Loucy (cell line): ENCODE results near the gene VASN.
"Not testable (repeated sequence)": the region's sequence is repeated elsewhere in the genome, so short reads cannot be mapped to it uniquely, and the experiment has no call there.

Source experiments
- H2AFZ ChIP-seq: fragments of 200-600 bp; sonication (generic); 2 replicates; pipeline ENCODE4 v1.6.0; 2016; ENCODE audit warnings: antibody characterized with exemption, mild to moderate bottlenecking, low read length, moderate library complexity
- H3F3A ChIP-seq: fragments of 200-600 bp; 2 replicates; pipeline ENCODE4 v1.6.0; 2016; ENCODE audit warnings: antibody characterized with exemption, low read depth, mild to moderate bottlenecking
- H3K27me3 ChIP-seq: fragments of 200-600 bp; sonication (generic); 2 replicates; pipeline ENCODE4 v1.6.1; 2014; ENCODE audit warnings: low read length, mild to moderate bottlenecking; ENCODE audit not compliant: insufficient read depth, poor library complexity, severe bottlenecking
- H3K36me3 ChIP-seq: fragments of 200-600 bp; sonication (generic); 2 replicates; pipeline ENCODE4 v1.6.1; 2016; ENCODE audit warnings: low read length; ENCODE audit not compliant: insufficient read depth
- H3K4me1 ChIP-seq: fragments of 200-600 bp; sonication (generic); 2 replicates; pipeline ENCODE4 v1.5.1; 2014; ENCODE audit warnings: low read length, mild to moderate bottlenecking; ENCODE audit not compliant: insufficient read depth, poor library complexity, severe bottlenecking
- H3K4me2 ChIP-seq: fragments of 200-600 bp; sonication (generic); 2 replicates; pipeline ENCODE4 v1.6.0; 2014; ENCODE audit warnings: antibody characterized with exemption, low read length, low read depth, mild to moderate bottlenecking; ENCODE audit not compliant: poor library complexity, severe bottlenecking
- H3K4me3 ChIP-seq: fragments of 200-600 bp; sonication (generic); 2 replicates; pipeline ENCODE4 v1.5.1; 2014; ENCODE audit warnings: low read length, mild to moderate bottlenecking, mixed read lengths; ENCODE audit not compliant: poor library complexity, severe bottlenecking
- H3K79me2 ChIP-seq: fragments of 200-600 bp; sonication (generic); 2 replicates; pipeline ENCODE4 v1.6.1; 2014; ENCODE audit warnings: low read length; ENCODE audit not compliant: insufficient read depth
- H3K9ac ChIP-seq: fragments of 200-600 bp; sonication (generic); 2 replicates; pipeline ENCODE4 v1.6.0; 2014; ENCODE audit warnings: mild to moderate bottlenecking, low read depth, low read length, moderate library complexity; ENCODE audit not compliant: poor library complexity, severe bottlenecking
- H3K9me2 ChIP-seq: fragments of 200-600 bp; sonication (generic); replicated peaks from 2 replicates; pipeline ENCODE4 v1.6.1; 2016; ENCODE audit warnings: low read depth, low read length, mixed read lengths
- H3K9me3 ChIP-seq: fragments of 200-600 bp; sonication (generic); 2 replicates; pipeline ENCODE4 v1.6.1; 2014; ENCODE audit warnings: mild to moderate bottlenecking, antibody characterized with exemption, low read length, low read depth; ENCODE audit not compliant: insufficient read depth
- H4K20me1 ChIP-seq: fragments of 200-600 bp; sonication (generic); 2 replicates; pipeline ENCODE4 v1.6.0; 2014; ENCODE audit warnings: antibody characterized with exemption, low read length, mild to moderate bottlenecking; ENCODE audit not compliant: insufficient read depth, poor library complexity, severe bottlenecking
- EZH2phosphoT487 ChIP-seq: fragments of 200-600 bp; IDR thresholded peaks from 2 replicates; pipeline ENCODE4 v1.6.1; 2018; ENCODE audit warnings: antibody characterized with exemption, mild to moderate bottlenecking, moderate library complexity, borderline replicate concordance
- TF ChIP-seq, protein P1 (sequence below): fragments of 200-600 bp; sonication (generic); conservative IDR thresholded peaks from 2 replicates; pipeline ENCODE4 v1.5.1; 2014; ENCODE audit warnings: mild to moderate bottlenecking, antibody characterized with exemption, low read length

VASN gene

DNA sequence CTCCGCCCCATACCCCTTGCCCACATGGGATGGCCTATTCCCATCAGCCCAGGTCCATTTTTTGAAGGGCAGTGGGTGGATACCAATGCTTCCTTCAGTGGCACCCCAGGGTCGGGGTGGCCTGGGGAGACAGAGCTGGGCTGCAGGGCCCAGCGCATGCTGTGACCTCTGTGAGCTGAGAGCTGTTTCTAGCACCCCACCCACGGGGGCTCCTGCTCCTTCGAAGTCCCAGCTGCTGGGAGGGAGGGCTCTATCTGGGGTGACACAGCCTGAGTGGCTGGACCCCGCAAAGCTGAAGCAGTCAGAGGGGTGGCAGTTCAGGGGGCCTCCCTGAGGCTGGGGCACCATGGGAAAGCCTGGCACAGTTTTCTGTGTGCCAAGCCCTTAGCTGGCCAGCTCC lies 31.2 kb upstream of the VASN start:
- no peaks in the 10 kb centered on the region for H4K20me1 ChIP-seq
- H3K9me3 ChIP-seq: no peaks in the 10 kb centered on the region
- no peak overlapping the region for H3K4me2 ChIP-seq
- H3F3A ChIP-seq: no peaks in the 10 kb centered on the region
- TF ChIP-seq, protein P1, sequence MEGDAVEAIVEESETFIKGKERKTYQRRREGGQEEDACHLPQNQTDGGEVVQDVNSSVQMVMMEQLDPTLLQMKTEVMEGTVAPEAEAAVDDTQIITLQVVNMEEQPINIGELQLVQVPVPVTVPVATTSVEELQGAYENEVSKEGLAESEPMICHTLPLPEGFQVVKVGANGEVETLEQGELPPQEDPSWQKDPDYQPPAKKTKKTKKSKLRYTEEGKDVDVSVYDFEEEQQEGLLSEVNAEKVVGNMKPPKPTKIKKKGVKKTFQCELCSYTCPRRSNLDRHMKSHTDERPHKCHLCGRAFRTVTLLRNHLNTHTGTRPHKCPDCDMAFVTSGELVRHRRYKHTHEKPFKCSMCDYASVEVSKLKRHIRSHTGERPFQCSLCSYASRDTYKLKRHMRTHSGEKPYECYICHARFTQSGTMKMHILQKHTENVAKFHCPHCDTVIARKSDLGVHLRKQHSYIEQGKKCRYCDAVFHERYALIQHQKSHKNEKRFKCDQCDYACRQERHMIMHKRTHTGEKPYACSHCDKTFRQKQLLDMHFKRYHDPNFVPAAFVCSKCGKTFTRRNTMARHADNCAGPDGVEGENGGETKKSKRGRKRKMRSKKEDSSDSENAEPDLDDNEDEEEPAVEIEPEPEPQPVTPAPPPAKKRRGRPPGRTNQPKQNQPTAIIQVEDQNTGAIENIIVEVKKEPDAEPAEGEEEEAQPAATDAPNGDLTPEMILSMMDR: no peak
- no peak for TF ChIP-seq EZH2phosphoT487
- no peaks in the 10 kb centered on the region for H3K27me3 ChIP-seq
- no peaks in the 10 kb centered on the region for H3K36me3 ChIP-seq
- no peaks in the 10 kb centered on the region for H3K9me2 ChIP-seq
- no peak overlapping the region for H3K9ac ChIP-seq
- H3K4me1 ChIP-seq: no peaks in the 10 kb centered on the region
- H2AFZ ChIP-seq: no peak overlapping the region
- H3K4me3 ChIP-seq: no peak overlapping the region
- H3K79me2 ChIP-seq: no peaks in the 10 kb centered on the region; the same call in 1 of the 2 replicates

DNA sequence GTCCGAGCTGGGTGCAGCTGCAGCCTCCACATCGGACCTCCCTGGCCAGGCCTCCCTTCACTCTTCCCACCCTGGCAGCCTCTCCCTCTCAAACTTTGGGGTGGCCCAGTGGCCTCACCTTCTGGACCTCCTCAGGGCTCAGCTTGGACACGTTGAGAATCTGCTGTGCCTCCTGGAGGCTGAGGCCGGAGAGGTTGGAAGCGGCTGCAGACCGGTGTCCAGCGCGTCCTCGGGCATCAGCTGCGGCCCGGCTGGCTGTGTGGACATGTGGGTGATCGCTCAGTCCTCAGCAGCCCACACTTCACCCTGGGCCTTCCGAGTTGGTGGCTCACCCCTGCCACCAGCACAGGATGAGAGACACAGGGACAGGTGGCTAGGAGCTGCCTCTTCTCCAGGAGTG lies 30.4 kb upstream of the VASN start:
- Histone ChIP-seq H3K36me3 (no peaks in the 10 kb centered on the region), H3F3A (no peaks in the 10 kb centered on the region), H3K4me2 (no peak overlapping the region), H3K9me3 (no peaks in the 10 kb centered on the region), H3K4me3 (no peak overlapping the region), H3K9me2 (no peaks in the 10 kb centered on the region), H3K9ac (no peak overlapping the region), H3K79me2 (no peaks in the 10 kb centered on the region; the same call in 1 of the 2 replicates), H3K4me1 (no peaks in the 10 kb centered on the region), H3K27me3 (no peaks in the 10 kb centered on the region), H4K20me1 (no peaks in the 10 kb centered on the region), H2AFZ (no peak overlapping the region)
- TF ChIP-seq, protein P1: no peak
- TF ChIP-seq EZH2phosphoT487: no peak

DNA sequence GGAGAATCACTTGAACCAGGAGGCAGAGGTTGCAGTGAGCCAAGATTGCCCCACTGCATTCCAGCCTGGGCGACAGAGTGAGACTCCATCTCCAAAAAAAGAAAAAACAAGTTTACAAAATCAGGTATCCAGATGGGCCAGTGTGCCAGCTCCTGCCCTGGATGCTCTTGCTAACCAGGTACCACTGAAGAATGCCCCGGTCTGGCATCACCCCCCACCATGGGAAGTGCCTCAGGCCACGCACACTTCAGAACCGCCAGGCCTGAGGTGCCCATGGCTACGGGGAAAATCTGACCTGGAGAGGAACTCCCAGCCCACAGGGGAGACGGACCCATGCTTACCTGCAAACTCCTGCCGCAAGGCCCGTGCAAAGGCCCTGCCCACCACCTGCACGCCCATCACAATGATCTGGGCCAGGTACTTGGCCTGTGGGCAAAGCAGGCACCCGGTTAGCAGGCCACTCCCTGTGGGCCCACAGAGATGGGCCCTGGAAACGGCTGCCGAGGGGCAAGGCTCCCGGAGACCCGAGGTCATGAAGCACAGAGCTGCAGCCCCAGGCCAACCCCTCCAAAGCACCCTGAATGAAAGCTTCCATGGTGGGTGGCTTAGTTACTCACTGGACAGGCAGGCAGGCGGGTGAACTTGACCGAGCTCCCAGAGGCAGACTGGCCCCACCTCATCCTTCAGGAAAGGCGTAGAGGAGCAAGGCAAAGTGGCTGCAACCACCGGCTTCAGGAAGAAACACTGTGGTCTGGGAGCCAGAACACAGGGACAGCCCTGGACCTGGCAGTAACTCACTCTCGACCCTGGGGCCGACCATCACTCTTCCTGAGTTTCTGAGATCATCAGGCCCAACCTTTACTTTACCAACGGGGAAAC lies 28.5 kb upstream of the VASN start:
- H3K36me3 ChIP-seq: no peaks in the 10 kb centered on the region
- H3K4me2 ChIP-seq: no peak overlapping the region
- no peaks in the 10 kb centered on the region for H3F3A ChIP-seq
- no peaks in the 10 kb centered on the region for H4K20me1 ChIP-seq
- H3K9ac ChIP-seq: no peak overlapping the region
- H3K4me3 ChIP-seq: no peak overlapping the region
- no peaks in the 10 kb centered on the region for H3K27me3 ChIP-seq
- H3K4me1 ChIP-seq: no peaks in the 10 kb centered on the region
- TF ChIP-seq, protein P1: no peak
- TF ChIP-seq EZH2phosphoT487: no peak
- H3K9me3 ChIP-seq: no peaks in the 10 kb centered on the region
- H3K9me2 ChIP-seq: no peaks in the 10 kb centered on the region
- no peak overlapping the region for H2AFZ ChIP-seq
- H3K79me2 ChIP-seq: peaks cover 2% of the 10 kb centered on the region; the same call in 1 of the 2 replicates

DNA sequence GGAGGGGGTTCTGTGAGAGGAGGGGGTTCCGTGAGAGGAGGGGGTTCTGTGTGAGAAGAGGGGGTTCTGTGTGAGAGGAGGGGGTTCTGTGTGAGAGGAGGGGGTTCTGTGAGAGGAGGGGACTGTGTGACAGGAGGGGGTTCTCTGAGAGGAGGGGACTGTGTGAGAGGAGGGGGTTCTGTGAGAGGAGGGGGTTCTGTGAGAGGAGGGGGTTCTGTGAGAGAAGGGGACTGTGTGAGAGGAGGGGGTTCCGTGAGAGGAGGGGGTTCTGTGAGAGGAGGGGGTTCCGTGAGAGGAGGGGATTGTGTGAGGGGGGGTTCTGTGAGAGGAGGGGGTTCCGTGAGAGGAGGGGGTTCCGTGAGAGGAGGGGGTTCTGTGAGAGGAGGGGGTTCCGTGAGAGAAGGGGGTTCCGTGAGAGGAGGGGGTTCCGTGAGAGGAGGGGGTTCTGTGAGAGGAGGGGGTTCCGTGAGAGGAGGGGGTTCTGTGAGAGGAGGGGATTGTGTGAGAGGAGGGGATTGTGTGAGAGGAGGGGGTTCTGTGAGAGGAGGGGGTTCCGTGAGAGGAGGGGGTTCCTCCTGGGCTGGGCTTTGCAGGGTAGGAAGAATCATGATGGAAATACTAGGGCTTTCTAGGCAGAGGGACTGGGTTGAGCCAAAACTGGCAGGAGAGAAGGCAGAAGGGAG lies 27.2 kb upstream of the VASN start:
- not testable (repeated sequence) for H3K4me1 ChIP-seq

More for the DNA sequence above, 27.2 kb upstream of the VASN start:
- H3K36me3 ChIP-seq, H3K9ac ChIP-seq, H3K4me3 ChIP-seq, H3K27me3 ChIP-seq, H4K20me1 ChIP-seq, H3K79me2 ChIP-seq, H3K9me3 ChIP-seq, H3K9me2 ChIP-seq, H2AFZ ChIP-seq, H3K4me2 ChIP-seq, H3F3A ChIP-seq: not testable (repeated sequence)
